Esophagus mucosa (tissue), 1 donor: ENCODE results near the gene PARM1. TPM values are rescaled to one million over a fixed set of nuclear protein-coding genes. Genes with fewer than 3 reads are reported as not detected.

Experiments used
- ATAC-seq: fragments of 200-7000 bp; cut with Tn5 transposase; one replicate; pipeline ENCODE4 v1.9.1; 2020
- total RNA-seq: library from RNA; stranded (reverse); gene quantifications from one replicate; pipeline ENCODE4 v1.2.4, GENCODE V29; 2023
- donor health status: DM: yes; HTN: yes; CAD: no.

PARM1 gene
- total RNA-seq, 1 donor from 2014 or later, result 1.8 TPM

GRCh38 chr4:75089206-75089605 lies 156.3 kb downstream of the PARM1 start:
- ATAC-seq, result no peak

- peak; percentile 36 for ATAC-seq
Measured at GRCh38 chr4:75099321-75099720, 166.4 kb downstream of the PARM1 start.

Other genes with a start within 250 kb of the PARM1 start
- 1.4 TPM for gene BTC, start 138.6 kb upstream of the PARM1 start, total RNA-seq